ENCODE results near the gene LGALS4.

The LGALS4 gene

DNA sequence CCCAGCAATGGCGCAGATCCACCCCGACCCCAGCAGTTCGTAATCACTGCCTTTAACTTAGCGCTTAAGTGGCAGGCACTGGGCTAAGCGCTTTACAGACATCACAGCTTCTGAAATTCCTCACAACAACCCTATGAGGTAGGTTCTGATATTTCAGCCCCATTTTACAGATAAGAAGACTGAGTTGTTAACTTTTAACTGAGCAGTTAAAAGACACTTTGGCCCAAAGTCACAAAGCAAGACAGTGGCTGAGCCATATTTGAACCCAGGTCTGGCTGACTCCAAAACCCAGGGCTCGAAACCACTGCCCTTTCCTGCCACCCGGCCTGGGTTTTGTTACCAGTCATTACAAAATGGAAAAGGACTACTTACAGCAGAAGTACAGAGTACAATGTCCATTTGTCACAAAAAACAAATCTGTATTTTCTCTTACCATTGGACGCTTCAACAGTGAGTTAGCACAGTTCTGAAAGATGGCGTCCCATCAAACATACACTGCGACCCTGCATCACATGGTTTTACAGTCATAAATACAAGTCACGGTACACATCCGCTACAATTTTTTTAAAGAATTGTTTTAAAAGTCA is 28.5 kb upstream of the LGALS4 start:
- H3K4me3 ChIP-seq (ENCODE audit: low read depth, low read length), result no peak overlapping the region
- TF ChIP-seq, protein P1, sequence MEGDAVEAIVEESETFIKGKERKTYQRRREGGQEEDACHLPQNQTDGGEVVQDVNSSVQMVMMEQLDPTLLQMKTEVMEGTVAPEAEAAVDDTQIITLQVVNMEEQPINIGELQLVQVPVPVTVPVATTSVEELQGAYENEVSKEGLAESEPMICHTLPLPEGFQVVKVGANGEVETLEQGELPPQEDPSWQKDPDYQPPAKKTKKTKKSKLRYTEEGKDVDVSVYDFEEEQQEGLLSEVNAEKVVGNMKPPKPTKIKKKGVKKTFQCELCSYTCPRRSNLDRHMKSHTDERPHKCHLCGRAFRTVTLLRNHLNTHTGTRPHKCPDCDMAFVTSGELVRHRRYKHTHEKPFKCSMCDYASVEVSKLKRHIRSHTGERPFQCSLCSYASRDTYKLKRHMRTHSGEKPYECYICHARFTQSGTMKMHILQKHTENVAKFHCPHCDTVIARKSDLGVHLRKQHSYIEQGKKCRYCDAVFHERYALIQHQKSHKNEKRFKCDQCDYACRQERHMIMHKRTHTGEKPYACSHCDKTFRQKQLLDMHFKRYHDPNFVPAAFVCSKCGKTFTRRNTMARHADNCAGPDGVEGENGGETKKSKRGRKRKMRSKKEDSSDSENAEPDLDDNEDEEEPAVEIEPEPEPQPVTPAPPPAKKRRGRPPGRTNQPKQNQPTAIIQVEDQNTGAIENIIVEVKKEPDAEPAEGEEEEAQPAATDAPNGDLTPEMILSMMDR (IDR thresholded peaks at IDR 0.05; ENCODE audit: low read depth, low read length), result no peak

- no peak overlapping the region for H3K4me3 ChIP-seq (ENCODE audit: low read depth, low read length)
- TF ChIP-seq, protein P1 (IDR thresholded peaks at IDR 0.05; ENCODE audit: low read depth, low read length), result no peak
These were observed 27.8 kb upstream of the LGALS4 start for GRCh38 chr19:38840583-38840968.

DNA sequence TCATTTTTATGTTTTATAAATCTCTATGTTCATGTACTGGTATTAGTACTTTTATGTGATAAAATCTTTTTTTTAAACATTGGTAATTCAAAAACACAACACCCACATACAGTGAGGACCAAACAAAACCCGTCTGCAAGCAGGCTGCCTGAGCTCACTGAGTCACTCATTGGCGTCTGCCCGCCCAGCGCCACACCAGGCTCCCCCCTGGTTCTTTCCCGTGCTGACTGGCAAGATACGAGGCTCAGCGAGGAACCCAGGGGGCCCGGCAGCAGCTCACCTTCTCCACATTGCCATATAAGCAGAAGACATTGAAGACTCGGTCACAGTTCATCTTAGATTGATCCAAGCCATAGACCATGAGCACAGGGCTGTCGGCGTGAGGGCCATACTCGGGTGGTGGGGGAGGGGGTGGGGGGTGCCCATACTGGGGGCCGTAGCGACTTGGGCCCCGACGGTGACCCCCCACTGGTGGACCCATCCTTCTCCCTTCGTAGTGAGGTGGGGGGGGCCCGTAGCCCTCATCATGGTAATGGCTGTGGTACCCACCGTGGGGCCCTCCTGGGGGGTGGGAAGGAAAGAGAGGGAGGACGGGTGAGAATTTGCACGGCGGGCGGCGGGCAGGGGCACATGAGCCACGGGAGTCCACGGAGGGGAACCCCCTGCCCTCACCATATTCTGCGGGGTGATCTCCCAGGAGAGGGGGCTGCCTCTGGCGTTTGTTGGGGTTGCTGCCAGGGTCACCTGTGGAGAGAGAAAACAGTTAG is 27.3 kb upstream of the LGALS4 start:
- H3K4me3 ChIP-seq (ENCODE audit: low read depth, low read length), result no peak overlapping the region
- TF ChIP-seq, protein P1 (IDR thresholded peaks at IDR 0.05; ENCODE audit: low read depth, low read length), result no peak

DNA sequence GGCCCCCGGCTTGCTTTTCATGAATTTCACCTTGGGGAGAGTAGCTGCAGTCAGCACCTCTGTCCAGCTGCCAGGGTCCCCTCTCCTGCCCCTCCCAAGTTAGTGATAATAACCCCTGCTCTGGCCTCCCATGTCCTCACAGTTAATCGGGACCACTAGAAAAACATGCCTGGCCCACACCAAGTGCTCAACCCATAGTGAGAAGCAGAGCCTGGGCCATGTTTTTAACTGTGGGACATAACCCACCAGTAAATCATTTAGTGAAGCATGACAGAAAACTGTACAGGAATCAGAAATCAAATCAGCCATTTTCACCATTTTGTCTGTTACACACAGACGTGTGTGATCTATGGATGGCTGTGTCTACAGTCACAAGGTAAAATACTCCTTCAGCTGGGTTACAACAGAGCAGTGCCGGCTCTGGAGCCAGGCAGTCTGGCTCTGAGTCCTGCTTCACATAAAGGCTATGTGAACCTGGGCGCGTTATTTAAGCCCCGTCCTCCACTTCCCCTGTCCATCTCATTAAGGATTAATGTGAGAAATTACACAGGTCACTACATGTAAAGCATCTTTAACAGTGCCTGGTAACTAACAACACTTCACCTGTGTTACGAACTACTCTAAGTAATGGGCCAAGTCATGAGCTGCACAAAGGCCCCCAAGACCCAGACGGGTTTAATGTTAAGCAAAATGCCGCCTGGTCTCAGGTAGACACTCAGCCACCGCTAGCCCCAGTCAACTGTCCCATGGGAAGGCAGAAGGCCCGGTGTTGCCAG is 26.4 kb upstream of the LGALS4 start:
- no peak overlapping the region for H3K4me3 ChIP-seq (ENCODE audit: low read depth, low read length)
- TF ChIP-seq, protein P1 (IDR thresholded peaks at IDR 0.05; ENCODE audit: low read depth, low read length), result no peak

DNA sequence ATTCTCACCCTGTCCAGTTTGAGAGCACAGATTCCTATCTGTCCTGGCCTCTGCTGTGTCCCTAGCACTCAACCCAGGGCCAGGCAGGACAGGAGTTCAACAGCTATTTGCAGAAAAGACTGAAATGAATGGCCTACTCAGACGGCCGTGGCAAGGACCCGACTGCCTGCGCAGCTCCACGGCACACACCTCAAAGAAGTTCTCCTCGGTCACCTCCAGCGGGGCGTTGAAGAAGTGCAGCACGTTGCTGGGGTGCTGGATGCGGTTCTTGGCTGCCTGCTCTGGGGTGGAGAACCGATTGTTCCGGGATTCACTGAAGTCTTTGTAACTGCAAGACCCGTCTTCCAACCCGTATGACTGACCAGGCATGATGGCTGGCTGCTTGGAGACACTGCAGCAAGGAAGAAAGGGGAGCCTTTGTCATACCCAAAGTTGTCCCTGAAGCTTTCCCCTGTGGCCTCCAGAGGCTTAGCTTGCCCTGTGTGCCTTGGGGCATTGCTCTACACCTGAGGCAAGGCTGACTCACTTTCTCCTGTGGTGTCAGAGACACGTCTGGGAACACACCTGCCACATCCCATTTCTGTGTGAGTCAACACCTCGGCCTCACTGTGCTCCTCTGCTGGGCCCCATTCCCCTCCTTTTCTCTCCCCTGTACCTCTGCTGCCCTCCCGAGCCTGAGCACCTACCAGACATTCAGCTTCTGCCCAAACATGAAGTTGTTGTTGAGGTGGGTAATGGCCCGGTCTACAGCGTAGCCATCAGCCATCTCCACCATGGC is 25.7 kb upstream of the LGALS4 start:
- TF ChIP-seq, protein P1 (IDR thresholded peaks at IDR 0.05; ENCODE audit: low read depth, low read length), result no peak
- no peak overlapping the region for H3K4me3 ChIP-seq (ENCODE audit: low read depth, low read length)

- TF ChIP-seq, protein P1 (IDR thresholded peaks at IDR 0.05; ENCODE audit: low read depth, low read length), result no peak
- H3K4me3 ChIP-seq (ENCODE audit: low read depth, low read length), result no peak overlapping the region
These were observed 24.9 kb upstream of the LGALS4 start for GRCh38 chr19:38837656-38838121.

All from WI38 (cell line).